H1 (cell line): Measurements from ENCODE around the gene ADAM19. TPM values are rescaled to one million over a fixed set of nuclear protein-coding genes. Genes with fewer than 3 reads are reported as not detected.

Source experiments
- CTCF ChIA-PET: fragments of 300-600 bp; sonication (Branson Sonifier 250); formaldehyde crosslinking; loops from one replicate; lab custom pipeline; 2021; ENCODE audit not compliant: partially characterized antibody; lab: Charles Lee
- POLR2A ChIA-PET: fragments of 300-600 bp; sonication (Branson Sonifier 250); formaldehyde crosslinking; loops from one replicate; lab custom pipeline; 2021; ENCODE audit warnings: inconsistent platforms; ENCODE audit not compliant: partially characterized antibody; lab: Charles Lee
- DNase-seq, 2 experiments: peaks; one replicate each; pipeline versions ENCODE4 v3.0.0 to v3.0.0-alpha.2; 2010 to 2022; ENCODE audit warnings: low spot score in 2 of 2, low read depth in 1 of 2, mixed read lengths in 1 of 2
- FAIRE-seq: peaks from 2 replicates; lab custom pipeline; 2011; peaks lifted over from hg19 to GRCh38; lab: Jason Lieb, UNC
- H2AFZ ChIP-seq: 2 replicates; pipeline ENCODE4 v1.8.1; 2012; ENCODE audit warnings: low read length, inconsistent platforms
- H2AK5ac ChIP-seq: 2 replicates; pipeline ENCODE4 v1.6.1; 2013; ENCODE audit warnings: low read depth, low read length
- H2BK120ac ChIP-seq: replicated peaks from 2 replicates; pipeline ENCODE3; 2013; ENCODE audit warnings: low read depth, low read length, inconsistent platforms
- H2BK12ac ChIP-seq: 2 replicates; pipeline ENCODE4 v1.6.1; 2013; ENCODE audit warnings: low read depth, low read length
- H2BK15ac ChIP-seq: 2 replicates; pipeline ENCODE4 v1.6.1; 2013; ENCODE audit warnings: low read length
- H2BK20ac ChIP-seq: 2 replicates; pipeline ENCODE4 v1.6.1; 2013; ENCODE audit warnings: low read length
- H2BK5ac ChIP-seq: 2 replicates; pipeline ENCODE4 v1.6.1; 2013; ENCODE audit warnings: low read depth, low read length
- H3K14ac ChIP-seq: 2 replicates; pipeline ENCODE4 v1.6.1; 2013; ENCODE audit warnings: inconsistent platforms; ENCODE audit not compliant: insufficient read length
- H3K18ac ChIP-seq: 2 replicates; pipeline ENCODE4 v1.6.1; 2013; ENCODE audit warnings: low read length; ENCODE audit errors: extremely low read depth
- H3K23ac ChIP-seq: 2 replicates; pipeline ENCODE4 v1.6.1; 2013; ENCODE audit warnings: inconsistent platforms; ENCODE audit not compliant: insufficient read length
- H3K23me2 ChIP-seq: 2 replicates; pipeline ENCODE4 v1.6.1; 2013; ENCODE audit warnings: low read depth, low read length
- H3K27ac ChIP-seq: 2 replicates; pipeline ENCODE4 v1.6.1; 2011; ENCODE audit warnings: low read depth, low read length, inconsistent platforms
- H3K27me3 ChIP-seq, 4 experiments: replicated peaks in 1 of 4; 1 replicate in 1 of 4; 2 replicates in 3 of 4; pipeline versions ENCODE4 v1.6.1 to v1.8.1; 2011 to 2013; ENCODE audit warnings: low read length in 3 of 4, mild to moderate bottlenecking in 3 of 4, inconsistent platforms in 2 of 4, mixed read lengths in 2 of 4, moderate library complexity in 1 of 4; ENCODE audit not compliant: control insufficient read depth in 3 of 4, insufficient read depth in 3 of 4; ENCODE audit errors: extremely low read depth in 1 of 4
- H3K36me3 ChIP-seq, 4 experiments: 2 replicates each; pipeline versions ENCODE4 v1.6.1 to v1.8.1; 2011 to 2013; ENCODE audit warnings: mild to moderate bottlenecking in 4 of 4, low read length in 3 of 4, moderate library complexity in 2 of 4, control low read depth in 1 of 4, inconsistent platforms in 1 of 4; ENCODE audit not compliant: insufficient read depth in 4 of 4, control insufficient read depth in 2 of 4
- H3K4ac ChIP-seq: replicated peaks from 2 replicates; pipeline ENCODE3; 2013; ENCODE audit warnings: low read length, low read depth, mixed read lengths, inconsistent platforms; ENCODE audit not compliant: insufficient read length
- H3K4me1 ChIP-seq, 4 experiments: replicated peaks in 1 of 4; 1 replicate in 1 of 4; 2 replicates in 3 of 4; pipeline versions ENCODE4 v1.6.1 to v1.8.1; 2011 to 2013; ENCODE audit warnings: low read length in 3 of 4, inconsistent platforms in 2 of 4, mixed read lengths in 1 of 4; ENCODE audit not compliant: insufficient read depth in 4 of 4, control insufficient read depth in 3 of 4
- H3K4me2 ChIP-seq, 2 experiments: 2 replicates each; pipeline versions ENCODE4 v1.6.1 to v1.8.1; 2011 to 2013; ENCODE audit warnings: low read depth in 2 of 2, low read length in 2 of 2, control low read depth in 1 of 2, inconsistent platforms in 1 of 2, mild to moderate bottlenecking in 1 of 2; ENCODE audit not compliant: insufficient read depth in 1 of 2
- H3K4me3 ChIP-seq, 4 experiments: fragments of 200-600, 300-600 bp in 1 of 4; sonication (generic), shearing (Covaris generic), sonication (Bioruptor Twin) in 1 of 4; 2 replicates each; pipeline versions ENCODE4 v1.5.1 to v1.8.1; 2011 to 2016; ENCODE audit warnings: low read length in 4 of 4, low read depth in 3 of 4, control low read depth in 2 of 4, inconsistent platforms in 2 of 4, mild to moderate bottlenecking in 2 of 4, mixed read lengths in 1 of 4, moderate library complexity in 1 of 4; ENCODE audit not compliant: insufficient read depth in 2 of 4; ENCODE audit errors: extremely low read depth in 1 of 4
- H3K56ac ChIP-seq: replicated peaks from 2 replicates; pipeline ENCODE3; 2013; ENCODE audit warnings: low read depth, mild to moderate bottlenecking, mixed read lengths, low read length, inconsistent platforms; ENCODE audit not compliant: insufficient read length
- H3K79me1 ChIP-seq: 2 replicates; pipeline ENCODE4 v1.6.1; 2013; ENCODE audit warnings: low read depth, low read length, control low read depth
- H3K79me2 ChIP-seq, 2 experiments: 2 replicates each; pipeline versions ENCODE4 v1.6.1 to v1.8.1; 2012 to 2013; ENCODE audit warnings: low read length in 2 of 2, mild to moderate bottlenecking in 2 of 2, inconsistent platforms in 1 of 2; ENCODE audit not compliant: insufficient read depth in 2 of 2, control insufficient read depth in 1 of 2
- H3K9ac ChIP-seq, 4 experiments: replicated peaks in 1 of 4; 1 replicate in 1 of 4; 2 replicates in 3 of 4; pipeline versions ENCODE4 v1.6.1 to v1.8.1; 2011 to 2013; ENCODE audit warnings: low read depth in 3 of 4, low read length in 3 of 4, control low read depth in 2 of 4, mild to moderate bottlenecking in 2 of 4, moderate library complexity in 2 of 4, inconsistent platforms in 1 of 4; ENCODE audit errors: extremely low read depth in 1 of 4
- H3K9me3 ChIP-seq, 2 experiments: 2 replicates each; pipeline versions ENCODE4 v1.6.1 to v1.8.1; 2012 to 2013; ENCODE audit warnings: mild to moderate bottlenecking in 2 of 2, moderate library complexity in 2 of 2, control low read depth in 1 of 2, inconsistent platforms in 1 of 2, low read depth in 1 of 2, low read length in 1 of 2, mixed read lengths in 1 of 2; ENCODE audit not compliant: insufficient read depth in 2 of 2
- H4K20me1 ChIP-seq, 2 experiments: replicated peaks in 1 of 2; 2 replicates each; pipeline versions ENCODE3 to v1.8.1; 2011 to 2013; ENCODE audit warnings: inconsistent platforms in 2 of 2, low read length in 2 of 2, mild to moderate bottlenecking in 1 of 2; ENCODE audit not compliant: insufficient read depth in 2 of 2, control insufficient read depth in 1 of 2
- H4K5ac ChIP-seq: 2 replicates; pipeline ENCODE4 v1.6.1; 2013; ENCODE audit warnings: low read length, low read depth, mixed read lengths, inconsistent platforms; ENCODE audit not compliant: insufficient read length
- H4K8ac ChIP-seq: 2 replicates; pipeline ENCODE4 v1.8.0; 2013; ENCODE audit warnings: mild to moderate bottlenecking, moderate library complexity, low read length, inconsistent platforms; ENCODE audit not compliant: insufficient read depth; ENCODE audit errors: extremely low read depth
- H4K91ac ChIP-seq: replicated peaks from 2 replicates; pipeline ENCODE3; 2013; ENCODE audit warnings: low read length, mixed read lengths, inconsistent platforms; ENCODE audit not compliant: insufficient read length
- KDM1A ChIP-seq: fragments of 200-600, 300-600 bp; sonication (generic); IDR thresholded peaks from 2 replicates; pipeline ENCODE4 v1.7.1; 2016; ENCODE audit warnings: mild to moderate bottlenecking, low read length, borderline replicate concordance
- YY1 ChIP-seq: IDR thresholded peaks from 2 replicates; pipeline ENCODE4 v1.6.1; 2011; ENCODE audit warnings: low read depth, mild to moderate bottlenecking, low read length
- WGBS, 2 experiments: shearing (Covaris generic) in 1 of 2; methylation state at CpG; one replicate each; pipeline versions ENCODE4 v1.1.6 to v1.1.7; 2013 to 2015; ENCODE audit warnings: low lambda C conversion rate in 2 of 2, mixed read lengths in 2 of 2, inconsistent platforms in 1 of 2, low coverage in 1 of 2, missing lambda C conversion rate in 1 of 2; ENCODE audit not compliant: insufficient replicate concordance in 2 of 2, insufficient coverage in 1 of 2, insufficient read length in 1 of 2; ENCODE audit errors: extremely low coverage in 1 of 2, missing lambda C conversion rate in 1 of 2; 5-methylcytosine and 5-hydroxymethylcytosine counted together
- polyA plus RNA-seq, 7 experiments: library from polyadenylated mRNA; depleted of rRNA in 3 of 7; stranded (reverse) in 5 of 7; unstranded in 2 of 7; fragments of >200 nt in 5 of 7; fragments of 200-250 nt in 2 of 7; gene quantifications; 1 replicate in 5 of 7; 2 replicates in 1 of 7; 4 replicates in 1 of 7; pipeline versions ENCODE4 v1.2.1 to v1.2.3, GENCODE V29; 2011 to 2013; ENCODE audit warnings: missing spikeins in 2 of 7, mixed read lengths in 2 of 7
- total RNA-seq: library from RNA; stranded (reverse); fragmentation: NEBNext Ultra II Directional; extraction: Animal tissue kit (Norgen Biotek cat#: 25700); gene quantifications from 2 replicates; pipeline ENCODE4 v1.2.1, GENCODE V29; 2021

Gene ADAM19
- total and polyA plus RNA-seq, 2 of the 8 experiments (the other 6 are each of a cell fraction or from before 2014, with no cell fraction given) = 6.5 to 22.7 TPM

DNA sequence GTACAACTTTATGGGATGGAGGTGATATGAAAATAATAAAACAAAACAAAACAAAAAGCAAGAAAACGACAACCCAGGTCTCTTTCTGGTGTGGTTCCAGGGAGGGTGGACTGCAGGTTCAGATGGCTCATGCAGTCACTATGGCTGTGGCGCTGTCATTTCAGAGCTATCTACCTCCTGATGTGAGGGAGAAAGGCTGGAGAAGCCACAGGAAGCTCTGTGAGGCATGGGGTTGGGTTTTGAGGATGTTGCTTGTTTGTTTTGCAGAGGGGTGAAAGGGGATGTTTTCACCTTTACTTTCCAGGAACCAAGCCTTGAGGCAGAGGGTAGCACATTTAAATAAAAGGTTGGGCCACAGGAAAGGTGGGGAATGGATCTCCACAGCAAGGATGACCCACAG is 96.8 kb downstream of the ADAM19 start:
- H3K9ac ChIP-seq = no peak overlapping the region
- no peak overlapping the region for H3K27ac ChIP-seq
- no peaks in the 10 kb centered on the region for H3K79me2 ChIP-seq
- H4K5ac ChIP-seq = no peak overlapping the region
- TF ChIP-seq YY1 (no peak), KDM1A (peak; percentile 31; the same call in 1 of the 2 replicates)
- no peaks in the 10 kb centered on the region for H3K27me3 ChIP-seq
- H3K79me1 ChIP-seq = no peaks in the 10 kb centered on the region
- no peak overlapping the region for H2BK20ac ChIP-seq
- no peak overlapping the region for H2AK5ac ChIP-seq
- WGBS, 2 experiments = 92% methylated on average over 2 of the region's 2 CpGs; no CpG with 5 or more reads in 1 of the 2 experiments
- no peak overlapping the region for H3K23ac ChIP-seq
- H3K4me3 ChIP-seq = no peak overlapping the region
- H3K36me3 ChIP-seq = no peaks in the 10 kb centered on the region
- no peak overlapping the region for H3K18ac ChIP-seq
- H3K14ac ChIP-seq = no peak overlapping the region
- CTCF ChIA-PET = interaction anchor here (0.6 to 5.5 kb wide), 16 partner anchors 9 to 240 kb away, joined by 3 to 46 read pairs (median 8); a partner anchor contains a TSS
- H2AFZ ChIP-seq = no peak overlapping the region
- H3K9me3 ChIP-seq = no peaks in the 10 kb centered on the region
- no peak overlapping the region for H4K8ac ChIP-seq
- no peaks in the 10 kb centered on the region for H3K23me2 ChIP-seq
- no peak overlapping the region for H3K4me2 ChIP-seq
- no peak for DNase-seq
- peaks cover 0 to 2% of the 10 kb centered on the region in 2 experiments for H4K20me1 ChIP-seq
- no peak overlapping the region for H2BK120ac ChIP-seq
- H2BK5ac ChIP-seq = no peak overlapping the region
- FAIRE-seq = no peak
- H3K4ac ChIP-seq = no peak overlapping the region
- H3K56ac ChIP-seq = no peak overlapping the region
- no peak overlapping the region for H4K91ac ChIP-seq
- no peak overlapping the region for H2BK12ac ChIP-seq
- no peak overlapping the region for H2BK15ac ChIP-seq
- H3K4me1 ChIP-seq = peaks cover 0 to 2% (median 0%) of the 10 kb centered on the region in 4 experiments; a peak in 3 of 7 replicates
- POLR2A ChIA-PET = interaction anchor here (1.1 to 1.8 kb wide), 2 partner anchors 107 to 122 kb away, joined by 3 to 4 read pairs; no protein-coding TSS in a partner anchor
